Measurements from ENCODE around the gene PNPLA3. TPM values are rescaled to one million over a fixed set of nuclear protein-coding genes. Genes with fewer than 3 reads are reported as not detected.

PNPLA3 gene
- total RNA-seq, 1 donor from 2014 or later, result 18.3 TPM

- no peak for DNase-seq (ENCODE audit: low spot score)
- no peaks in the 10 kb centered on the region for H3K36me3 Mint-ChIP-seq (ENCODE audit: low read depth, unreplicated experiment)
Observed at GRCh38 chr22:43953988-43954785, 30.6 kb downstream of the PNPLA3 start.

DNA sequence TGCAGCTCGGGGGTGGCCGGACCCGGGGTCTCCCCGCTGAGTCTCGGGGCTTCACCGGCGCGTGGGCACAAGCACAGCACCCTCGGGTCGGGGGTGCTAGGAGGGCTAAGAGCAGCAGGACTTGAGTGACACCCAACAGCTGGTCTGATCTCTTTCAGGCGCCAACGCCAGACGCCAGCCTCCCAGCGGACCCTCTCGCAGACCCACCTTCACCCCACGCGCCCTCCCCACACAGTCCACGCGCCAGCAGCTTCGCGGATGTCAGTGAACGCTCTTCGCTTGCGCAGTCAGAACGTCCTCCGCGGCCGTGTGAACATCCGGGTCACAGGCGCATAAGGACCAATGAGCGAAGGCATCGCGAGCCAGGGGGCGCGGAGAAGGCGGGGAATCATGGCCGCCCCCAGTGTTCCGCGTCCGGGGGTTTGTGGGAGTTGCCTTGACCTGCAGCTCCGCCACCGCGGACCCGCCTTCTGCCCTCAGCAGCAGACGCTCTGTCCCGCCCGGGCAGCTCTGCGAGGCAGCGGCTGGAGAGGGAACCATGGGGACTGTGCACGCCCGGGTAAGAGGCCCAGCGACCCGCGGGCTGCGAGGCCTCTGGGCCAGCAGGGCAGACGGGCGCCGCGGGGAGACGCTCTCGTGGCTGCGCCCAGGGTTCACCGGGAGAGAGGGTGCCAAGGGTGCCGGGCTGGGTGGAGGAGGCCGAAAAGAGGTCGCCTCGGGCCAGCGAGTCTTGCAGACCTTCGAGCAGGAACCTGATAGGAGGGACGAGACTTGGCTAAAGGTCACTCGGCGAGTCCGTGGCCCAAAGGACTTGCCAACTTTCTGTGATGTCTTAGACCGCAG, 31.7 kb downstream of the PNPLA3 start, which contains the start of gene SAMM50:
Gene SAMM50 (plus strand): TSS at position 403 of the 843 bp plus-strand sequence. CDS start 136 bp downstream, at position 539.
- H3K9me3 Mint-ChIP-seq (ENCODE audit: unreplicated experiment), result no peaks in the 10 kb centered on the region
- DNase-seq (ENCODE audit: low spot score), result peak; percentile 89
- H3K4me1 Mint-ChIP-seq (ENCODE audit: unreplicated experiment), result peaks cover 26% of the 10 kb centered on the region
- TF ChIP-seq, protein P1, sequence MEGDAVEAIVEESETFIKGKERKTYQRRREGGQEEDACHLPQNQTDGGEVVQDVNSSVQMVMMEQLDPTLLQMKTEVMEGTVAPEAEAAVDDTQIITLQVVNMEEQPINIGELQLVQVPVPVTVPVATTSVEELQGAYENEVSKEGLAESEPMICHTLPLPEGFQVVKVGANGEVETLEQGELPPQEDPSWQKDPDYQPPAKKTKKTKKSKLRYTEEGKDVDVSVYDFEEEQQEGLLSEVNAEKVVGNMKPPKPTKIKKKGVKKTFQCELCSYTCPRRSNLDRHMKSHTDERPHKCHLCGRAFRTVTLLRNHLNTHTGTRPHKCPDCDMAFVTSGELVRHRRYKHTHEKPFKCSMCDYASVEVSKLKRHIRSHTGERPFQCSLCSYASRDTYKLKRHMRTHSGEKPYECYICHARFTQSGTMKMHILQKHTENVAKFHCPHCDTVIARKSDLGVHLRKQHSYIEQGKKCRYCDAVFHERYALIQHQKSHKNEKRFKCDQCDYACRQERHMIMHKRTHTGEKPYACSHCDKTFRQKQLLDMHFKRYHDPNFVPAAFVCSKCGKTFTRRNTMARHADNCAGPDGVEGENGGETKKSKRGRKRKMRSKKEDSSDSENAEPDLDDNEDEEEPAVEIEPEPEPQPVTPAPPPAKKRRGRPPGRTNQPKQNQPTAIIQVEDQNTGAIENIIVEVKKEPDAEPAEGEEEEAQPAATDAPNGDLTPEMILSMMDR (IDR thresholded peaks at IDR 0.05; ENCODE audit: unreplicated experiment), result no peak
- peak within 1 kb of the TSS; percentile 97 for H3K4me3 Mint-ChIP-seq (ENCODE audit: unreplicated experiment)
- H3K36me3 Mint-ChIP-seq (ENCODE audit: low read depth, unreplicated experiment), result no peaks in the 10 kb centered on the region
- H3K27me3 Mint-ChIP-seq (ENCODE audit: unreplicated experiment), result peaks cover 12% of the 10 kb centered on the region
- peak within 1 kb of the TSS; percentile 93 for H3K27ac Mint-ChIP-seq (ENCODE audit: unreplicated experiment)

More at GRCh38 chr22:43953988-43954785, 30.6 kb downstream of the PNPLA3 start:
- Mint-ChIP-seq H3K9me3 (ENCODE audit: unreplicated experiment) (no peaks in the 10 kb centered on the region), H3K4me3 (ENCODE audit: unreplicated experiment) (peak overlapping the region; percentile 97), H3K4me1 (ENCODE audit: unreplicated experiment) (peaks cover 26% of the 10 kb centered on the region), H3K27ac (ENCODE audit: unreplicated experiment) (peak overlapping the region; percentile 48), H3K27me3 (ENCODE audit: unreplicated experiment) (peaks cover 12% of the 10 kb centered on the region)
- TF ChIP-seq, protein P1 (IDR thresholded peaks at IDR 0.05; ENCODE audit: unreplicated experiment), result no peak

- DNase-seq (ENCODE audit: low spot score), result no peak
- peaks cover 12% of the 10 kb centered on the region for H3K27me3 Mint-ChIP-seq (ENCODE audit: unreplicated experiment)
- TF ChIP-seq, protein P1 (IDR thresholded peaks at IDR 0.05; ENCODE audit: unreplicated experiment), result no peak
- peaks cover 26% of the 10 kb centered on the region for H3K4me1 Mint-ChIP-seq (ENCODE audit: unreplicated experiment)
- H3K4me3 Mint-ChIP-seq (ENCODE audit: unreplicated experiment), result peak overlapping the region; percentile 97
- H3K27ac Mint-ChIP-seq (ENCODE audit: unreplicated experiment), result peak overlapping the region; percentile 93
- H3K36me3 Mint-ChIP-seq (ENCODE audit: low read depth, unreplicated experiment), result no peaks in the 10 kb centered on the region
- no peaks in the 10 kb centered on the region for H3K9me3 Mint-ChIP-seq (ENCODE audit: unreplicated experiment)
Observed at GRCh38 chr22:43955883-43956782, 32.5 kb downstream of the PNPLA3 start.

DNA sequence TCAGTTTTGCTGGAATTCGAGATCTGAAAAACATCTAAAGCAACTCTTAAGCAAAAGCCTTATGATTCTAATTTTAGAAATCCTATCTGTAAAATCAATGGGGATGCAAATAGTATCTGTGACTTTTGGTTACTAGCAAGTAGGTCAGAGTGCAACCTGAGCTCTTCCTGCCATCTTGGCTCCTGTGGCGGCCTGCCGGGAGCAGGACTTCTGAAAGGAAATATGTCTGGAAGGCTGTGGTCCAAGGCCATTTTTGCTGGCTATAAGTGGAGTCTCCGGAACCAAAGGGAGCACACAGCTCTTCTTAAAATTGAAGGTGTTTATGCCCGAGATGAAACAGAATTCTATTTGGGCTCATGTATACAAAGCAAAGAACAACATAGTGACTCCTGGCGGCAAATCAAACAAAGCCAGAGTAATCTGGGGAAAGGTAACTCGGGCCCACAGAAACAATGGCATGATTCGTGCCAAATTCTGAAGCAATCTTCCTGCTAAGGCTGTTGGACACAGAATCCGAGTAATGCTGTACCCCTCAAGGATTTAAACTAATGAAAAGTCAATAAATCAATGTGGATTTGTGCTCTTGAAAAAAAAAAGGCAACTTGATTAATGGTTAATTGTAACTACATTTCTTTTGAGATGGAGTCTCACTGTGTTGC, 33.3 kb downstream of the PNPLA3 start:
- Mint-ChIP-seq H3K4me1 (ENCODE audit: unreplicated experiment) (peaks cover 26% of the 10 kb centered on the region), H3K4me3 (ENCODE audit: unreplicated experiment) (peak overlapping the region; percentile 97), H3K36me3 (ENCODE audit: low read depth, unreplicated experiment) (no peaks in the 10 kb centered on the region), H3K27me3 (ENCODE audit: unreplicated experiment) (peaks cover 12% of the 10 kb centered on the region), H3K27ac (ENCODE audit: unreplicated experiment) (no peak overlapping the region), H3K9me3 (ENCODE audit: unreplicated experiment) (no peaks in the 10 kb centered on the region)
- TF ChIP-seq, protein P1 (IDR thresholded peaks at IDR 0.05; ENCODE audit: unreplicated experiment), result no peak
- DNase-seq (ENCODE audit: low spot score), result no peak
